A549 treated with CORT108297 at 1 μM for 4 hours (cell line): Measurements from ENCODE around the gene RIN3. TPM values are rescaled to one million over a fixed set of nuclear protein-coding genes. Genes with fewer than 3 reads are reported as not detected.

Source experiments
- total RNA-seq: library from RNA; stranded (reverse); fragments of 200-300 nt; extraction: Qiagen RNA extraction; gene quantifications from 5 replicates; pipeline ENCODE4 v1.2.3, GENCODE V29; 2022

RIN3 gene
- 17.8 to 25.6 TPM (median 23.9 TPM) in 5 replicates for total RNA-seq

DNA sequence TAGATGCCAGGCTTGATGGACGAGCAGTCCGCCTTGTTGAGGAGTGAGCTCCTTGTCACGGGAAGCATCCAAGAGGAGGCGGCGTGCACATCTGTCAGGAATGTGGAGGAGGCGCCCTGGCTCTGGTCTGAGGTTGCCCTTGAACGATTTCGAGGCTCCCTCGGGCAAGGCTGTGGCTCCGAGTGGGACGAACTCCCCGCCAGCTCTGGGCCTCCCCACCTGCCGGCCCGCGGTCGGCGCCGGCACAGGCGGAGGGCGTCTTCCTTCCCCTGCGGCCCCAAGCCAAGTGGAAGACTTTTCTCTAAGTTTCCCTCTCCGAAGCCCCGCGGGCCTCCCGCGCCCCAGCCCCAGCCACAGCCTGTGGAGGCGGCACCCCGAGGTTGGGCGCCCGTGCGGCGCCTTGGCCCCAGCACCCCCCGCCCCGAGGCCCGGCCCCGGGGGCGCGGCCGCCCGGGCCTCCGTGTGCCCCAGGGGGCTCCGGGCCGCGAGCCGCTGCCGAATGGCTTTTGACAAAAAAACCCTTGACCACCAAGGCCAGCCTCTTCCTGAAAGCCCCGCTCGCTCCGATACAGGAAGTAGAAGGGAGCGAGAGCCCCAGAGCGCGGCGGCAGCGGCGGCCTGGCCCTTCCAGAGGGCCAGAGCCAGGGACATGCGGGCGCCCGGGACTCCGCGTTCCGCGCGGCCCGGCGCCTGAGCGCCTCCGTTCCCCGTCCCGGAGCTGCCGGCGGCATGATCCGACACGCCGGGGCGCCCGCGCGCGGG, at the start of gene RIN3:
TSS of gene RIN3 (plus strand) at position 578 of the 762 bp plus-strand sequence. CDS start at position 730, 152 bp downstream.

Other genes starting within 250 kb of the RIN3 start
- gene SLC24A4, start 190.6 kb upstream of the RIN3 start, total RNA-seq = 0.11 to 0.33 TPM (median 0.15 TPM) in 5 replicates
- gene LGMN, start 234.8 kb downstream of the RIN3 start, total RNA-seq = 53.1 to 61.9 TPM (median 60.2 TPM) in 5 replicates